K562 (cell line): ENCODE measurements around the gene SELENOW.
"Not testable (repeated sequence)": the region's sequence is repeated elsewhere in the genome, so short reads cannot be mapped to it uniquely, and the experiment has no call there.

Experiments
- CBFB ChIP-seq: sonication (generic); formaldehyde crosslinking; IDR thresholded peaks from 2 replicates; pipeline ENCODE4 v1.4.0; 2020; ENCODE audit warnings: mild to moderate bottlenecking, missing genetic modification reagents
- GATAD2A ChIP-seq: fragments of 450-650 bp; IDR thresholded peaks from 2 replicates; pipeline ENCODE4 v1.6.1; 2017
- GMEB1 ChIP-seq: fragments of 250-450 bp; sonication (Bioruptor Pico); IDR thresholded peaks from 2 replicates; pipeline ENCODE4 v1.4.0; 2020; ENCODE audit warnings: mild to moderate bottlenecking
- MAX ChIP-seq: sonication (generic); formaldehyde crosslinking; IDR thresholded peaks from 2 replicates; pipeline ENCODE4 v1.9.0; 2022; ENCODE audit warnings: mild to moderate bottlenecking, missing genetic modification reagents
- OTX1 ChIP-seq: fragments of 450-650 bp; formaldehyde crosslinking; IDR thresholded peaks from 2 replicates; pipeline ENCODE4 v1.4.0; 2022; ENCODE audit warnings: mild to moderate bottlenecking
- POLR3A ChIP-seq: IDR thresholded peaks from 2 replicates; pipeline ENCODE4 v1.6.1; 2011; ENCODE audit warnings: borderline replicate concordance, mild to moderate bottlenecking, moderate library complexity; ENCODE audit not compliant: insufficient read length, insufficient read depth; ENCODE audit errors: extremely low read depth
- ZKSCAN1 ChIP-seq: fragments of 150-350 bp; IDR thresholded peaks from 2 replicates; pipeline ENCODE4 v1.6.1; 2016; ENCODE audit warnings: low read depth, low read length
- ZNF143 ChIP-seq: sonication (generic); formaldehyde crosslinking; IDR thresholded peaks from 2 replicates; pipeline ENCODE4 v1.9.0; 2022; ENCODE audit warnings: mild to moderate bottlenecking, missing genetic modification reagents
- ZNF165 ChIP-seq: fragments of 250-450 bp; sonication (Bioruptor Pico); IDR thresholded peaks from 2 replicates; pipeline ENCODE4 v1.4.0; 2020; ENCODE audit warnings: borderline replicate concordance
- ZNF263 ChIP-seq: sonication (generic); formaldehyde crosslinking; IDR thresholded peaks from 2 replicates; pipeline ENCODE4 v1.8.0; 2022; ENCODE audit warnings: mild to moderate bottlenecking, missing genetic modification reagents, borderline replicate concordance
- TF ChIP-seq, protein P1 (sequence below), 3 experiments: IDR thresholded peaks in 2 of 3; conservative IDR thresholded peaks in 1 of 3; 2 replicates each; pipeline ENCODE4 v1.5.1; 2011 to 2012; ENCODE audit warnings: low read length in 3 of 3, mild to moderate bottlenecking in 3 of 3, control low read depth in 2 of 3, improper control_type of control experiment in 1 of 3, inconsistent platforms in 1 of 3, low read depth in 1 of 3, mixed read lengths in 1 of 3, moderate library complexity in 1 of 3; ENCODE audit not compliant: insufficient read depth in 2 of 3

DNA sequence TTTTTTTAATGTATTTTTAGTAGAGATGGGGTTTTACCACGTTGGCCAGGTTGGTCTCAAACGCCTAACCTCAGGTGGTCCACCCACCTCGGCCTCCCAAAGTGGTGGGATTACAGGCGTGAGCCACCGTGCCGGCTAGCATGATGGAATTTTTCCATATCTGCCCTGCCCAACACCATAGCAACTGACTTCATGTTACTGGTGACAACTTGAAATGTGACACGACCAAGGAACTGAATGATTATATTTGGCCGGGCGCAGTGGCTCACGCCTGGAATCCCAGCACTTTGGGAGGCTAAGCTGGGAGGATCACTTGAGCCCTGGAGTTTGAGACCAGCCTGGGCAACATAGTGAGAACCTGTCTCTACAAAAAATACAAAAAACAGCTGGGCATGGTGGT is 8.8 kb downstream of the SELENOW start:
- TF ChIP-seq MAX (CRISPR knock-in tag); ZNF263; OTX1 (CRISPR knock-in tag); CBFB; POLR3A; GATAD2A; GMEB1 (CRISPR knock-in tag); ZNF165 (CRISPR knock-in tag); ZNF143; ZKSCAN1: not testable (repeated sequence)
- TF ChIP-seq, protein P1, sequence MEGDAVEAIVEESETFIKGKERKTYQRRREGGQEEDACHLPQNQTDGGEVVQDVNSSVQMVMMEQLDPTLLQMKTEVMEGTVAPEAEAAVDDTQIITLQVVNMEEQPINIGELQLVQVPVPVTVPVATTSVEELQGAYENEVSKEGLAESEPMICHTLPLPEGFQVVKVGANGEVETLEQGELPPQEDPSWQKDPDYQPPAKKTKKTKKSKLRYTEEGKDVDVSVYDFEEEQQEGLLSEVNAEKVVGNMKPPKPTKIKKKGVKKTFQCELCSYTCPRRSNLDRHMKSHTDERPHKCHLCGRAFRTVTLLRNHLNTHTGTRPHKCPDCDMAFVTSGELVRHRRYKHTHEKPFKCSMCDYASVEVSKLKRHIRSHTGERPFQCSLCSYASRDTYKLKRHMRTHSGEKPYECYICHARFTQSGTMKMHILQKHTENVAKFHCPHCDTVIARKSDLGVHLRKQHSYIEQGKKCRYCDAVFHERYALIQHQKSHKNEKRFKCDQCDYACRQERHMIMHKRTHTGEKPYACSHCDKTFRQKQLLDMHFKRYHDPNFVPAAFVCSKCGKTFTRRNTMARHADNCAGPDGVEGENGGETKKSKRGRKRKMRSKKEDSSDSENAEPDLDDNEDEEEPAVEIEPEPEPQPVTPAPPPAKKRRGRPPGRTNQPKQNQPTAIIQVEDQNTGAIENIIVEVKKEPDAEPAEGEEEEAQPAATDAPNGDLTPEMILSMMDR (IDR thresholded peaks at IDR 0.05 in 2 of 3, conservative IDR thresholded peaks at IDR 0.05 in 1 of 3; ENCODE audit: insufficient read depth in 2 of 3, low read depth in 1 of 3, low read length in 3 of 3) = not testable (repeated sequence)
